C4-2B (cell line): ENCODE results near the gene KLHL8.

ENCODE experiments used
- ZFX ChIP-seq: fragments of 450-650 bp; IDR thresholded peaks from 2 replicates; pipeline ENCODE4 v1.6.1; 2017
- TF ChIP-seq, protein P1 (sequence below): fragments of 450-650 bp; conservative IDR thresholded peaks from 2 replicates; pipeline ENCODE4 v1.5.1; 2017; ENCODE audit warnings: mild to moderate bottlenecking

DNA sequence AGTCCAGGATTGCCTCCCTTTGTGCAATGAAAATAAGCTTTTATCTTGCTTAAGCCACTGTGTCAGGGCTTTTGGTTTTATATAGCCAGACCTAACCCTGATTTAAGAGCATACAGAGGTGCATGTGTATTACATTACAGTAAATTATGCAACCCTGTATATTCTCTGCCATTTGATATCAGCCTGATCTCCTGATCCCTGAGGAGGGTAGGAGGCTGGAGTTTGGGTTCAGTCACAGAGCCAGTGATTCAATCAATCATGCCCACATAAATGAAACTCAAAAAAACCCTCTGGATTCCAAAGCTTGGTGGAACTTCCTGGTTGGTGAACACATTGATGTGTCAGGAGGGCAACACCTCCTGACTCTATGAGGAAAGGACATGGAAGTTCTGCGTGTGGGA, 7.3 kb upstream of the KLHL8 start:
- TF ChIP-seq, protein P1, sequence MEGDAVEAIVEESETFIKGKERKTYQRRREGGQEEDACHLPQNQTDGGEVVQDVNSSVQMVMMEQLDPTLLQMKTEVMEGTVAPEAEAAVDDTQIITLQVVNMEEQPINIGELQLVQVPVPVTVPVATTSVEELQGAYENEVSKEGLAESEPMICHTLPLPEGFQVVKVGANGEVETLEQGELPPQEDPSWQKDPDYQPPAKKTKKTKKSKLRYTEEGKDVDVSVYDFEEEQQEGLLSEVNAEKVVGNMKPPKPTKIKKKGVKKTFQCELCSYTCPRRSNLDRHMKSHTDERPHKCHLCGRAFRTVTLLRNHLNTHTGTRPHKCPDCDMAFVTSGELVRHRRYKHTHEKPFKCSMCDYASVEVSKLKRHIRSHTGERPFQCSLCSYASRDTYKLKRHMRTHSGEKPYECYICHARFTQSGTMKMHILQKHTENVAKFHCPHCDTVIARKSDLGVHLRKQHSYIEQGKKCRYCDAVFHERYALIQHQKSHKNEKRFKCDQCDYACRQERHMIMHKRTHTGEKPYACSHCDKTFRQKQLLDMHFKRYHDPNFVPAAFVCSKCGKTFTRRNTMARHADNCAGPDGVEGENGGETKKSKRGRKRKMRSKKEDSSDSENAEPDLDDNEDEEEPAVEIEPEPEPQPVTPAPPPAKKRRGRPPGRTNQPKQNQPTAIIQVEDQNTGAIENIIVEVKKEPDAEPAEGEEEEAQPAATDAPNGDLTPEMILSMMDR, result no peak
- no peak for TF ChIP-seq ZFX
